ENCODE results near the gene ARRDC4. TPM values are rescaled to one million over a fixed set of nuclear protein-coding genes. Genes with fewer than 3 reads are reported as not detected.

ARRDC4 gene, protein sequence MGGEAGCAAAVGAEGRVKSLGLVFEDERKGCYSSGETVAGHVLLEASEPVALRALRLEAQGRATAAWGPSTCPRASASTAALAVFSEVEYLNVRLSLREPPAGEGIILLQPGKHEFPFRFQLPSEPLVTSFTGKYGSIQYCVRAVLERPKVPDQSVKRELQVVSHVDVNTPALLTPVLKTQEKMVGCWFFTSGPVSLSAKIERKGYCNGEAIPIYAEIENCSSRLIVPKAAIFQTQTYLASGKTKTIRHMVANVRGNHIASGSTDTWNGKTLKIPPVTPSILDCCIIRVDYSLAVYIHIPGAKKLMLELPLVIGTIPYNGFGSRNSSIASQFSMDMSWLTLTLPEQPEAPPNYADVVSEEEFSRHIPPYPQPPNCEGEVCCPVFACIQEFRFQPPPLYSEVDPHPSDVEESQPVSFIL
- under 1 TPM; 0.42 TPM for total RNA-seq

DNA sequence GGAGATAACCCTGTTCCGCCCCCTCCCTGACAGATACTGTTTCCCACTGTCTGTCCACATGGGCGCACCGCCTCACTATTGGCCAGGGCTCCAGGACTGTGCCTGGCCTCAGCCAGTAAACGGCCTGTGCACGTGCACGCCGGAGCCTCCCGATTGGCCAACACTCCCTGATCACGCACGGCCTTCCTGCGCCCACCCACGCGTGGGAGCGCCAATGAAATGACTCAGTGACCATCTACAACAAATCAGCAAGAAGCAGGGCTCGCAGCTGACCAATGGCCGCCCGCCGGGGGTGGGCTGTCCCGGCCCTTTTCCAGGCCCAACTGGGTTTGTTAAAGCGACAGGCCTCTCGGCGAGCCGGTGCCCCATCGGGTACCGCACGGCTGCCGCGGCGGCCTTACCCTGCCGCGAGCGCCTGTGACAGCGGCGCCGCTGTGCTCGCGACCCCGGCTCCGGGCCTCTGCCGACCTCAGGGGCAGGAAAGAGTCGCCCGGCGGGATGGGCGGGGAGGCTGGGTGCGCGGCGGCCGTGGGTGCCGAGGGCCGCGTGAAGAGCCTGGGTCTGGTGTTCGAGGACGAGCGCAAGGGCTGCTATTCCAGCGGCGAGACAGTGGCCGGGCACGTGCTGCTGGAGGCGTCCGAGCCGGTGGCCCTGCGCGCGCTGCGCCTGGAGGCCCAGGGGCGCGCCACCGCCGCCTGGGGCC, at the start of gene ARRDC4:
Gene ARRDC4, plus strand, starts transcription at position 340 of the 703 bp plus-strand sequence. Its CDS starts 159 bp downstream, at position 499.
- POLR2A ChIA-PET: no interaction called here
- CTCF ChIA-PET: no interaction called here

DNA sequence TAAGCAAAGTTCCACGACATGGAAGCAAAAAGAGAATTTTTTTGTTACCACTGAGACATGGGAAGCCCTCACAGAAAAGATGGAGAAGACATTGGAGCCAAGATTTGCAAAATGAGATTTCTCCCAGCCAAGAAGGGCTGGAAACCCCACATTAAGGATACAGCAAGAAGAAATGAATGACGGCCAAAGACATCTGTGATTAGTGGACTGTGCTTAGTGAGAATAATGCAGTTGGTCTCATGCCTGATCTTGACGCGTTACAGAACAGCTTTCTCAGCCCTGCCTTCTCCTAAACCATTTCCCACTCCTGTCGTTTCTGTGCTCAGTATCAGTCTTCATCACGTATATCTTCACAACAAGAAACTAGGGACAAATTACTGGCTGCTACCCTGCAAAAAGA, 45.8 kb upstream of the ARRDC4 start:
- POLR2A ChIA-PET: no interaction called here

DNA sequence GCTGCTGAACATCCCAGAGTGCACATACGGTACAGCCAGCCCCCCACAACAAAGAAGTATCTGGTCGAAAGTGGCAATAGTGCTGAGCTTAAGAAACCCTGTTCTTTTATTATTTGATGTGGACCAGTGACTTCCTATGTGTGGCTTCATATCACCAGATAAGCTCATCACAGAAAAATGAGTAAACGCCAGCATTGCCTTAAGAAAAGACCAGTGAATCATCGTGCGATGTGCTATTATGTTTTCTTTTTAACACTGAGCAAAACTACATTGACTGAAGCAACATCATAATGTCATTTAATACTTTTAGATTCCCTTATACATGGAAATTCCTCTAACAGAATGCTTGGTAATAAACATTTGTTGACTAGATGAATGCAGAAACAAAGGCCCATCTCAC, 45.2 kb upstream of the ARRDC4 start:
- ChIA-PET CTCF (no interaction called here), POLR2A (no interaction called here)

More for the DNA sequence above, 45.8 kb upstream of the ARRDC4 start:
- CTCF ChIA-PET: no interaction called here

DNA sequence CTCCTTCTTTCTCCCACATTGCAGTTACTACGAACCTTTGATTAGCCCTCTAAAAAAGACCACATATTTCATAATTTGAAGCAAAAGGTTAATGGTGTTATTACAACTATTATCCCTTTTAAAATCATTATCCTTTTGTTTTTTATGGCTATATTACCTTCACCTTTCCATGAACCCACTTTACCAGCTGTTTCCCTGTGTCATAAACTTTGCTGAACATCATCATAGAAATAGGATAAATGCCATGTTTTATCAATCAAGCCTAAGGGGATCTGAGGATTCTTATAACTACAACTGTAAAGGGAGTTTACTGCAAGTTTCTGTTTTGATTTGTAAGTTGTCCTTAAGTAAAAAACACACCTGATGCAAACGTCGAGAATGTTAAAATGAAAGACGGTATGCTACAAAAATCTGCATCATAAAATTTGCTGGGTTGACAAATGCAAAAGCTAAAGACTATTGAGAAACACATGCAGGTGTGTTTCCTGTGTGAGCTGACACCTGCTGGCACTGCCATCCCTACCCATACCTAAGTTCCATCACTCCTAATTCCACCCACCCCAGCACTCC, 39.1 kb upstream of the ARRDC4 start:
- POLR2A ChIA-PET: no interaction called here
- CTCF ChIA-PET: no interaction called here

DNA sequence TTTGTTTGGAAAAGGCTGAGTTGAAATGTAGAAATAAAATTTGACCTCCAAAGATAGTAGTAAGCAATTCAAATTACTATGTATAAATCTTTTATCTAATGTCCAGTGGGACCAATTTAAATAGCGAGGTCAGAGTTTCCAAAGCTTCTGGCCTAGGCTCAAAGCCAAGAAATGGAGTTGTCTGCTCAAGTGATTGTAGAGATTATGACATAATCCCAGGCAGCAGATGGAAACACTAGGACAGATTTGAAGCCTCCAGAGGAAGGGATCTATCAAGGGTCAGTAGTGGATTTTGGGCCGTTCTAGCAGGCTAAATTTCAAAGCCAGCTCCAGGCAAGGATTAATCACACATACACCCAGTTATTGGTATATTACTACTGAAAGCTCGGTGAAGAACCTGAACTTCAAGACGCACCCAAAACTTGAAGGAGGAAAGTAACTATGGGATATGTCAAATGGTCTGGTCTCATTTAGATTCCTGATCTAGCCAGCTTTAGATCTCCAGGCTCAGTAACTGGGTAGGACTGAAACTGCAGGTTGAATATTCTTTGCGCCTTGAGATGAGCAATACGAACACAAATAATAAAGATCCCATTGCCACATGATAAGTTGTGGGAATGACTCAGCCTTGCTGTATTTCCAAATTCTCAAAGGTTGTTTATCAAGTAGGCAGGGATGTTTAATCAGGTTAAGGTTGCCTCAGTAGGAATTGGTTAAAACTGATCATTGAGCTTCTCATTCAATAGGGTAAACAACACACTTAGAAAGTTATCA, 30.9 kb upstream of the ARRDC4 start:
- ChIA-PET POLR2A (no interaction called here), CTCF (no interaction called here)

DNA sequence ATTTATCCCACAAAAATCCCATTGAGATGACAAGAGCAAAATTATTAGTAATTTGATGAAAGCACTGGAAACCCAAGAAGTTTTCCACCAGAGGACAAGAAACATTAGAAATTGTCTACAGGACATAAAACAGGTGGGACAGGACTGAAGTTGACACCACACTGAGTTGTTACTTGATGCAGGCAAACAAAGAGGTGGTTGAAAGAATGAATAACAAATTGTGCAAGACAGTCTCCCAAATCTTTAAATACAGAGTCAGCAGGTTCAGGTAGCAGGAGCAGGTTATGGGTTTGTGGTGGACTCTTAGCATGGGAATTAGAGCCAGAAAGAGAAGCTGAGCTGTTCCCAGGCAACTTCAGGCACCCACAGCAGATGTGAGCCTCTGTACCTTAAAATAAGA, 30.3 kb upstream of the ARRDC4 start:
- POLR2A ChIA-PET: no interaction called here
- CTCF ChIA-PET: no interaction called here

DNA sequence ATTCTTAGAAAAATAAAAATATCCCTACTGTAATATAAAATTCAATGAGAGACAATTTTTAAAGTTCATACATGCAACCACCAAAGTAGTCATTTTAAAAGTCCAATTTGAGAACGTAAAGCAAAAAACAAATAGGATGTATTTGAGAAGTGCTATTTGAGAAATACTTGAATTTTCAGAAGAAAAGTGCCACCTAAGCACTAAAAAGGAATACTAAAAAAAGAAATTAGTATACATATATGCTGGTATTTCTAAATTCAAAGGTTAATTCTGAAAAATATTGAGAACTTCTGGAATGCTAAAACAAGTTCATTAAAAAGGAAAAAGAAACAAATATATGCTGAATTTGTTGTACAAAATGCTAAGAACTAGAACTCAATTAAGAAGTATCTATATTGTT, 29.2 kb upstream of the ARRDC4 start:
- ChIA-PET POLR2A (no interaction called here), CTCF (no interaction called here)

DNA sequence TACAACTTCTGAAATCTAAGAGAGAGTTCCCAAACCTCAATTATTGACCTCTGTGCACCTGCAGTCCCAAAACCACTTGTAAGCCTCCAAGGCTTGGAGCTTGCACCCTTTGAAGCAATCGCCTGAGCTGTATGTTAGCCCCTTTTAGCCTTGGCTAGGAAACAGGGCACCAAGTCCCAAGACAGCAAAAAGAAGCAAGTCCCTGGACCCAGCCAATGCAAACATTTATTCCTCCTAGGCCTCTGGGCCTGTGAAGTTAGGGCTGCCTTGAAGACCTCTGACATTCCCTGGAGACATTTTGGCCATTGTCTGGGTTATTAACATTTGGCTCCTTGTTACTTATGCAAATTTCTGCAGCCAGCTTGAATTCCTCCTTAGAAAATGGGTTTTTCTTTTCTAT, 26.9 kb upstream of the ARRDC4 start:
- CTCF ChIA-PET: no interaction called here
- POLR2A ChIA-PET: no interaction called here

DNA sequence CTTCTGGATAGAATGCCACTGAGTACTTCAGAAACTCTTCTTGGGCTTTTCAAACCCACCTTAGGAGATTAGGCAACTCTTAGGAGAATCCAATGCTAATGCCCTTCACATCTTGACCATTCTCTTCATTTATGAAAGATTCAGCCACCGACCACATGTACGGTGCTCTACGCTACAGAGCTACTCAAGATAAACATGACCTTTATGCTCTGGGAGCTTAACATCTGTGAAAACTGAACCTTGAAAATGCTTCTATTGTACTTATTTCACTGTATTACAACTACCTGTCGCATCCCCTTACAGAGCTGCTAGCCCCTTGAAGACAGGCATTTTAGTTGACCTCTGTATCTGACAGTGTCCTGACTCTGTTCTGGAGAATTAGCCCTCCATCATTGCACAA, 19.5 kb upstream of the ARRDC4 start:
- CTCF ChIA-PET: no interaction called here
- POLR2A ChIA-PET: no interaction called here

DNA sequence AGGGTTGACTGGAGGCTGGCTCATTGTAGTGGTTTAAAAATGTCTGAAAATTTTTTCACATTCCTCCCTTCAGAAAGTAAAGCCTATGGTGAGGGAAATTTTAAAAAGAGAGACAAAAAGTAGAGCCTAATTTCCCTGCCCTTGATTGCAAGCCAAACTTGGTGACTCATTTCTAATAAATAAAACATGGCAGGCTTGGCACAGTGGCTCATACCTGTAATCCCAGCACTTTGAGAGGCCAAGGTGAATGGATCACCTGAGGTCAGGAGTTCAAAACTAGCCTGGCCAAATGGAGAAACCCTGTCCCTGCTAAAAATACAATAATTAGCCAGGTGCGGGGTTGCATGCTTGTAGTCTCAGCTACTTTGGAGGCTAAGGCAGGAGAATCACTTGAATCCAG, 18.9 kb upstream of the ARRDC4 start:
- CTCF ChIA-PET: interaction anchor here (0.6 to 0.7 kb wide), 2 partner anchors 139 to 231 kb away, joined by 3 to 5 read pairs; no protein-coding TSS in a partner anchor

DNA sequence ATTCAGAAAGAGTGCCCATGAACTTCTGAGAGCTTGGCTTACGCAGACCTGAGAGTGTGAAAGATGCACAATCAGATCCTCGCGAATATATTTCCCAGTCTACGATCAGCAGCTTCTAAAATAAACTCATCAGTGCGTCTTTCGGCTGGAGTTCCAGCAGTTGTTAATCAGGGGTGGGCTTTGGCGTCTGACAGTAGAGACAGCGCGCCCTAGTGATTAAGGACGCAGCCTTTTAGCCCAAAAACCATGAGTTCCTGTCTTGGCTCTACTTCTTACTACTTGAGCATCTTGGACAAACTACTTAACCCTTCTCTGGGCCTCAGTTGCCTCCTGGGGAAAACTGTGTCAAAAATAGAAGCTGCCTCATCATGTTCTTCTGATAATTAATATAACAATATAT, 15.8 kb upstream of the ARRDC4 start:
- POLR2A ChIA-PET: no interaction called here

More for the DNA sequence above, 18.9 kb upstream of the ARRDC4 start:
- POLR2A ChIA-PET: no interaction called here

DNA sequence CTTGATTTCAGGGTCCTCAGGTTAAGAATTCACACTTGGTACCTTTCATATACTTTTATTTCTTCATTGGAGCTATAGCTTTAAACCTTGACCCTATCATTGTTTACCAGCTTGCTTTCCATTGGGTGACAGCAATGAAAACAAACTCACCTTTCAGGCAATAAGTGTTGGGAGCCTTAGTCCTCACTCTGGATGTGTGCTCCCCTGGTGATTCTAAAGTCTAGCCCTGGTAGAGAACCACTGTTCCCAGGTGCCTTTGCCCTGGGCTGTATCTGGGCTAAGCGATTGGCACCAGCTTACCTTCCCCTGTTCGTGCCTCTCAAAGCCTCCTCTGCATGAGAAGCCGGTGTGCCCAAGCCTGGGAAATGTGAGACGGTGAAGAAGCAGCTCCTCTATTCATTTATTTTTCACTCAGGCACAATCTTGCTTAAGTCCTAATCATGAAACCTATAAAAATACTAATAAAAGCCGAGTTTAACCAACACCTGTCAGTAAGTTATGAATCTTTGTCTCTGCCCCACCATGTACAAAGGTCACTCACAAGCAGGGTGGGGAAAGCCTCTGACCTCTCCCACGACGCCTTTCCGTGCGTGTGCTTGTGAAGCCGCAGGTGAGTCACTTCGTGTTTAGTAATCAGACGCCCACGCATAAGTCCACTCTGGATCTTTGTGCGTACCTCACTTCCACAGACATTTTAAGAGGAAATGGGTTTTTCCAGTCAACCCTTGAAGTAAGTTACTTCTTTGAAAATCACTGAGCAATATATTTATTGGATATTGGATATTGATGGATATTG, 12.8 kb upstream of the ARRDC4 start:
- ChIA-PET POLR2A (no interaction called here), CTCF (no interaction called here)

More for the DNA sequence above, 15.8 kb upstream of the ARRDC4 start:
- CTCF ChIA-PET: no interaction called here

DNA sequence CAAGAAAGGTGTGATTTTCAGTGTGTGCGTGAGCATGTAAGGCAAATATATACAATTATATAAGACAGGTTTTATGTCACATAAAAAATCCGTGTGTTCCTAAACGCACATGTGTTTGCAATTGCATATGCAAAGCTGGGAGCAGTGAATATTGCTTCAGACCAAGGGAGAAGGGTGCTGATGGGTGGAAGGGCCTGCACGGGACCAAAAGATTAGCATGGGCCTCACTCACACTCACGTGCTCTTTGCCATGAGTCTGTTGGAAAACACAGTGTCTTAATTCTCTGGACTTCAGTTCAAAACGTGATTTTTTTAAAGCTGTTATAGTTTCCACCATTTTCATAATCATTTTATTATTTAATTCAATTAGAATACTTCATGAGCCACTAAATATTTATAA, 7.2 kb upstream of the ARRDC4 start:
- POLR2A ChIA-PET: no interaction called here

DNA sequence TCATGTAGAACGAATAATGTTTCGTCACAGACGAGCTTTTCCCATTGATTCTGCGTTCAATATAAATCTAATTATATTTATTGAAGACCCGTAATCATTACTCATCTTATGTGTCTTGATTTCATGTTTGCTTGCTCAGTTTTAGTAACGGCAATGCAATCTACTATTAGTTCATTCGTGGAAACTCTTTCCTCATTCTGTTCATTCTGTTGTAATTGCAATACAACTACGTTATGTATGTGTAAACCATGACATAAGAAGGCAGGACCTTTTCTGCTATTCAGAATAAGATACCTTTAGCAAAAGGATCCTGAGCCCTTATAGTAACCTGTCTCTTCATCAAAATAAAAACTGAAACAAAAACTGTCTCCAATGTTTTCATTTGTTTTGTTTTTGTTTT, 6.8 kb upstream of the ARRDC4 start:
- CTCF ChIA-PET: no interaction called here

More for the DNA sequence above, 7.2 kb upstream of the ARRDC4 start:
- CTCF ChIA-PET: no interaction called here

DNA sequence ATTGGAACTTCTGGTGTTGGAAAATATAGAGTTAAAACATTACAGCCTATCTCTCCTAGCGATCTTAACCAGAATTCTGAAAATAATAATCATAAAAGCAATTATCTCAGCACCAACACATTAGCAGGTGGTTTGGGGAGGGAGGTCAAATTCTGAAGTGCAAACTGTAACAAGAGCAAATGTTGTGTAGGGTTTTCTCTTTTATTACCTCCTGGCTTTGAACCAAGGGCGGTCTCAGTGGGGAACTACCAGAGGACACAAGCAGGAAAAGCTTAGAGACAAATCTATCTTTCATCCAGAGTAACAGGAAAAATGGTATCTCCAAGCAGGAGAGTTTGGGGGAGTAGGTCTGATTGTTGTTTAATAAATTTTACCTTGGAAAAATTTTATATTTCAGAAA, 5.5 kb upstream of the ARRDC4 start:
- POLR2A ChIA-PET: no interaction called here
- CTCF ChIA-PET: no interaction called here

More for the DNA sequence above, 6.8 kb upstream of the ARRDC4 start:
- POLR2A ChIA-PET: no interaction called here

DNA sequence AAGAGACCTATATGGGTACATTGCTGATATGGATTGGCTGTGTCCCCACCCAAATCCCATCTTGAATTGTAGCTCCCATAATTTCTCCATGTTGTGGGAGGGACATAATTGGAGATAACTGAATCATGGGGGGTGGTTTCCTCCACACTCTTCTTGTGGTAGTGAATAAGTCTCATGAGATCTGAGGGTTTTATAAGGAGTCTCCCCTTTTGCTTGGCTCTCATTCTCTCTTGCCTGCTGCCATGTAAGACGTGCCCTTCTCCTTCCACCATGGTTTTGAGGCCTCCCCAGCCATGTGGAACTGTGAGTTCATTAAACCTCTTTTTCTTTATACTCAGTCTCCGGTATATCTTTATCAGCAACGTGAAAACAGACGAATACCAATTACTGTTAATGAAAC, 5.0 kb upstream of the ARRDC4 start:
- POLR2A ChIA-PET: no interaction called here
- CTCF ChIA-PET: no interaction called here

DNA sequence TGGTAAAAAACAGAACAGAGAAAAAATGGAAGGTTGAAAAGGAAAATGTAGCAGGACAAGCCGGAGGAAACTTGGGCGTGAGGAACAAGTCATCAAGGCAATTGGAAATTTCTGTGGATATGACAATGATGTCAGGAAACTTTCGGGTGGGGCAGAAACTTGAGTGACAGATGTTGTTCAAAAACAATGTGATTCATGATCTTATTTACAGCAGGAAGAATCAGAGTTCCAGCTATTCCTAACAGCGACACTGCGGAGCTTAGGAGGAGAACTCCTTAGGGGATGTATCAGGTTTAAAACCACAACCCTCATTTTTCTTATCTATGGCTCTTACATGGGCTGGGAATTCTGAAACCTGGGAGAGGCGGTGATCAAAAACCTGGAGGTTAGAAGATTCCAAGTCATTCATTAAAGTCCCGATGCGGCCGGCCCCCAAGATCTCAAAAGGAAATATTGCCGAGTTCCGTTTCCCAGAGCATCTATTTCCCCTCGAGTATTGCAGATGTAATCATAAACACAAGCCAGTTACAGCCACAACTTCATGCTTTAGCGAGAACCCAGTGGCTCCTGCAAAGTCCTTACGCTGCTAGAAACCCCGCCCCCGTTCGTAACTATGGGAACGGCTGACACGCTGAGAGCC, 659 bp upstream of the ARRDC4 start:
- ChIA-PET POLR2A (no interaction called here), CTCF (no interaction called here)

DNA sequence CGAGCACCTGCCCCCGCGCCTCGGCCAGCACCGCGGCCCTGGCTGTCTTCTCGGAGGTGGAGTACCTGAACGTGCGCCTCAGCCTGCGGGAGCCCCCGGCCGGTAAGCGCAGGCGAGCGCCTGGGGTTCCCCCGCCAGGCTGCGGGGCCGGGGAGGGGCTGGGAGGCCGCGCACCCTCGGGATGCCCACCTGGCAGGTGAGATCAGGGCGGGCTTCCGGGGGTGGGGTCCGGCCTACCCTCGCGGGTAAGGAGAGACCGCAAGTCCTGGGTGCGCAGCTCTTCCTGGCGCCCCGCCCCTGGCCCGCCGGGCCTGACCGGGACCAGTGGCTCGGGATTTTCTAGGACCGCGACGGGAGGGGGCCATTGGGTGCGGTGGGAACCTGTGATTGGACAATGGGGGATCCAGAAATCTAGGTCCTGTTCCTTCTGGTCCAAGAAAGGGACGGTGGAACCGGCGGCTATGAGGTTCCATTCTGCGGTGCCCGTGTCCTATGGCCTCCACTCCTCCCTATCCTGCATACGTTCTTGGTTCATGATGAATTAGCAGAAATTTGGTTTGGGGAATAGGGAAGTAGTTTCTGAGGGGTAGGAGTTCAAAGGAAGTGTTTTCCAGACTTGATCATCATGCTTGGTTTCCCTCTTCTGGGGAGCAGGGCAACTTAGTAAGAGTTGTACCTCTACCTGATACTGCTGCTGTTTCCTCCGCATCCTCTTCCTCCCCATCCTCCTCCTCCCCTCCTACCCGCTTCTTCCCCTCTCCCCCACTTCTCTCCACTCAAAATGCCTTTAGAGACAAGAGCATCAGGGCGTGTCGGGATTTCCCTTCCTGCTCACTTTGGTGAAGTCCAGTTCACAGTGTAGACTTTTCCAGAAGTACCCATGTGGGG, 808 bp downstream of the ARRDC4 start:
- POLR2A ChIA-PET: no interaction called here
- CTCF ChIA-PET: no interaction called here

Measured in activated CD8-positive, alpha-beta memory T cell treated with anti-CD3 and anti-CD28 coated beads for 36 hours (primary cell).